ENCODE measurements around the gene PAX1.

Gene PAX1

GRCh38 chr20:21681234-21681921 lies 24.1 kb upstream of the PAX1 start:
- Histone ChIP-seq H3K4me1 (ENCODE audit: control insufficient read depth, insufficient read depth, low read length, poor library complexity, severe bottlenecking) (no peaks in the 10 kb centered on the region), H3K36me3 (ENCODE audit: control insufficient read depth, insufficient read depth, low read length) (no peaks in the 10 kb centered on the region), H3K9me3 (ENCODE audit: control insufficient read depth, low read length) (no peaks in the 10 kb centered on the region), H3K27me3 (replicated peaks; ENCODE audit: control insufficient read depth, insufficient read depth, low read length, poor library complexity, severe bottlenecking) (no peaks in the 10 kb centered on the region), H3K4me3 (ENCODE audit: insufficient read depth, low read depth, low read length, poor library complexity, severe bottlenecking) (no peak overlapping the region), H3K27ac (ENCODE audit: insufficient read depth, low read length, poor library complexity, severe bottlenecking) (no peak overlapping the region)
- DNase-seq = no peak

GRCh38 chr20:21681922-21682318 lies 23.5 kb upstream of the PAX1 start:
- H3K4me3 ChIP-seq (ENCODE audit: insufficient read depth, low read depth, low read length, poor library complexity, severe bottlenecking) = no peak overlapping the region
- no peaks in the 10 kb centered on the region for H3K36me3 ChIP-seq (ENCODE audit: control insufficient read depth, insufficient read depth, low read length)
- no peaks in the 10 kb centered on the region for H3K4me1 ChIP-seq (ENCODE audit: control insufficient read depth, insufficient read depth, low read length, poor library complexity, severe bottlenecking)
- H3K9me3 ChIP-seq (ENCODE audit: control insufficient read depth, low read length) = no peaks in the 10 kb centered on the region
- H3K27me3 ChIP-seq (replicated peaks; ENCODE audit: control insufficient read depth, insufficient read depth, low read length, poor library complexity, severe bottlenecking) = no peaks in the 10 kb centered on the region
- no peak overlapping the region for H3K27ac ChIP-seq (ENCODE audit: insufficient read depth, low read length, poor library complexity, severe bottlenecking)
- no peak for DNase-seq

- H3K9me3 ChIP-seq (ENCODE audit: control insufficient read depth, low read length) = no peaks in the 10 kb centered on the region
- no peaks in the 10 kb centered on the region for H3K27me3 ChIP-seq (replicated peaks; ENCODE audit: control insufficient read depth, insufficient read depth, low read length, poor library complexity, severe bottlenecking)
- no peak for DNase-seq
- no peaks in the 10 kb centered on the region for H3K36me3 ChIP-seq (ENCODE audit: control insufficient read depth, insufficient read depth, low read length)
- H3K4me3 ChIP-seq (ENCODE audit: insufficient read depth, low read depth, low read length, poor library complexity, severe bottlenecking) = no peak overlapping the region
- no peak overlapping the region for H3K27ac ChIP-seq (ENCODE audit: insufficient read depth, low read length, poor library complexity, severe bottlenecking)
- no peaks in the 10 kb centered on the region for H3K4me1 ChIP-seq (ENCODE audit: control insufficient read depth, insufficient read depth, low read length, poor library complexity, severe bottlenecking)
Measured at GRCh38 chr20:21682521-21682954, 22.9 kb upstream of the PAX1 start.

- Histone ChIP-seq H3K36me3 (ENCODE audit: control insufficient read depth, insufficient read depth, low read length) (no peaks in the 10 kb centered on the region), H3K4me3 (ENCODE audit: insufficient read depth, low read depth, low read length, poor library complexity, severe bottlenecking) (no peak overlapping the region), H3K27me3 (replicated peaks; ENCODE audit: control insufficient read depth, insufficient read depth, low read length, poor library complexity, severe bottlenecking) (no peaks in the 10 kb centered on the region), H3K9me3 (ENCODE audit: control insufficient read depth, low read length) (no peaks in the 10 kb centered on the region), H3K27ac (ENCODE audit: insufficient read depth, low read length, poor library complexity, severe bottlenecking) (no peak overlapping the region), H3K4me1 (ENCODE audit: control insufficient read depth, insufficient read depth, low read length, poor library complexity, severe bottlenecking) (no peaks in the 10 kb centered on the region)
- DNase-seq = no peak
Measured at GRCh38 chr20:21684671-21685070, 20.8 kb upstream of the PAX1 start.

GRCh38 chr20:21685981-21686380 lies 19.5 kb upstream of the PAX1 start:
- DNase-seq = no peak
- H3K9me3 ChIP-seq (ENCODE audit: control insufficient read depth, low read length) = no peaks in the 10 kb centered on the region
- H3K36me3 ChIP-seq (ENCODE audit: control insufficient read depth, insufficient read depth, low read length) = no peaks in the 10 kb centered on the region
- H3K4me1 ChIP-seq (ENCODE audit: control insufficient read depth, insufficient read depth, low read length, poor library complexity, severe bottlenecking) = no peaks in the 10 kb centered on the region
- H3K27ac ChIP-seq (ENCODE audit: insufficient read depth, low read length, poor library complexity, severe bottlenecking) = no peak overlapping the region
- H3K27me3 ChIP-seq (replicated peaks; ENCODE audit: control insufficient read depth, insufficient read depth, low read length, poor library complexity, severe bottlenecking) = no peaks in the 10 kb centered on the region
- no peak overlapping the region for H3K4me3 ChIP-seq (ENCODE audit: insufficient read depth, low read depth, low read length, poor library complexity, severe bottlenecking)

- H3K4me3 ChIP-seq (ENCODE audit: insufficient read depth, low read depth, low read length, poor library complexity, severe bottlenecking) = no peak overlapping the region
- no peaks in the 10 kb centered on the region for H3K27me3 ChIP-seq (replicated peaks; ENCODE audit: control insufficient read depth, insufficient read depth, low read length, poor library complexity, severe bottlenecking)
- no peaks in the 10 kb centered on the region for H3K36me3 ChIP-seq (ENCODE audit: control insufficient read depth, insufficient read depth, low read length)
- H3K4me1 ChIP-seq (ENCODE audit: control insufficient read depth, insufficient read depth, low read length, poor library complexity, severe bottlenecking) = no peaks in the 10 kb centered on the region
- DNase-seq = no peak
- H3K9me3 ChIP-seq (ENCODE audit: control insufficient read depth, low read length) = no peaks in the 10 kb centered on the region
- no peak overlapping the region for H3K27ac ChIP-seq (ENCODE audit: insufficient read depth, low read length, poor library complexity, severe bottlenecking)
Measured at GRCh38 chr20:21693322-21693721, 12.1 kb upstream of the PAX1 start.

GRCh38 chr20:21698494-21699215 lies 6.8 kb upstream of the PAX1 start:
- Histone ChIP-seq H3K9me3 (ENCODE audit: control insufficient read depth, low read length) (no peaks in the 10 kb centered on the region), H3K27me3 (replicated peaks; ENCODE audit: control insufficient read depth, insufficient read depth, low read length, poor library complexity, severe bottlenecking) (no peaks in the 10 kb centered on the region)
- no peak for DNase-seq

GRCh38 chr20:21699216-21699508 lies 6.3 kb upstream of the PAX1 start:
- Histone ChIP-seq H3K27ac (ENCODE audit: insufficient read depth, low read length, poor library complexity, severe bottlenecking) (no peak overlapping the region), H3K4me3 (ENCODE audit: insufficient read depth, low read depth, low read length, poor library complexity, severe bottlenecking) (no peak overlapping the region), H3K9me3 (ENCODE audit: control insufficient read depth, low read length) (no peaks in the 10 kb centered on the region), H3K36me3 (ENCODE audit: control insufficient read depth, insufficient read depth, low read length) (no peaks in the 10 kb centered on the region), H3K4me1 (ENCODE audit: control insufficient read depth, insufficient read depth, low read length, poor library complexity, severe bottlenecking) (no peaks in the 10 kb centered on the region), H3K27me3 (replicated peaks; ENCODE audit: control insufficient read depth, insufficient read depth, low read length, poor library complexity, severe bottlenecking) (no peaks in the 10 kb centered on the region)
- DNase-seq = no peak

More at GRCh38 chr20:21698494-21699215, 6.8 kb upstream of the PAX1 start:
- Histone ChIP-seq H3K36me3 (ENCODE audit: control insufficient read depth, insufficient read depth, low read length) (no peaks in the 10 kb centered on the region), H3K27ac (ENCODE audit: insufficient read depth, low read length, poor library complexity, severe bottlenecking) (no peak overlapping the region), H3K4me3 (ENCODE audit: insufficient read depth, low read depth, low read length, poor library complexity, severe bottlenecking) (no peak overlapping the region), H3K4me1 (ENCODE audit: control insufficient read depth, insufficient read depth, low read length, poor library complexity, severe bottlenecking) (no peaks in the 10 kb centered on the region)

GRCh38 chr20:21701171-21701876 lies 4.1 kb upstream of the PAX1 start:
- Histone ChIP-seq H3K36me3 (ENCODE audit: control insufficient read depth, insufficient read depth, low read length) (no peaks in the 10 kb centered on the region), H3K27me3 (replicated peaks; ENCODE audit: control insufficient read depth, insufficient read depth, low read length, poor library complexity, severe bottlenecking) (peaks cover 3% of the 10 kb centered on the region), H3K9me3 (ENCODE audit: control insufficient read depth, low read length) (no peaks in the 10 kb centered on the region), H3K4me1 (ENCODE audit: control insufficient read depth, insufficient read depth, low read length, poor library complexity, severe bottlenecking) (no peaks in the 10 kb centered on the region), H3K4me3 (ENCODE audit: insufficient read depth, low read depth, low read length, poor library complexity, severe bottlenecking) (no peak overlapping the region), H3K27ac (ENCODE audit: insufficient read depth, low read length, poor library complexity, severe bottlenecking) (no peak overlapping the region)
- no peak for DNase-seq

GRCh38 chr20:21702016-21702415 lies 3.4 kb upstream of the PAX1 start:
- Histone ChIP-seq H3K27me3 (replicated peaks; ENCODE audit: control insufficient read depth, insufficient read depth, low read length, poor library complexity, severe bottlenecking) (peaks cover 8% of the 10 kb centered on the region), H3K36me3 (ENCODE audit: control insufficient read depth, insufficient read depth, low read length) (no peaks in the 10 kb centered on the region), H3K9me3 (ENCODE audit: control insufficient read depth, low read length) (no peaks in the 10 kb centered on the region), H3K27ac (ENCODE audit: insufficient read depth, low read length, poor library complexity, severe bottlenecking) (no peak overlapping the region), H3K4me1 (ENCODE audit: control insufficient read depth, insufficient read depth, low read length, poor library complexity, severe bottlenecking) (no peaks in the 10 kb centered on the region), H3K4me3 (ENCODE audit: insufficient read depth, low read depth, low read length, poor library complexity, severe bottlenecking) (no peak overlapping the region)
- no peak for DNase-seq

Data from effector memory CD4-positive, alpha-beta T cell (primary cell).